Activated CD4-positive, alpha-beta T cell treated with anti-CD3 and anti-CD28 coated beads, Interleukin-2, Interleukin-4, amounts not matched to agents 100 ng/mL and 50 ng/mL, durations not matched to agents 16 hours and 8 hours (primary cell): ENCODE data around the gene SLC22A1.
"Not testable (repeated sequence)": the region's sequence is repeated elsewhere in the genome, so short reads cannot be mapped to it uniquely, and the experiment has no call there.

Experiments used
- DNase-seq: peaks from one replicate; pipeline ENCODE4 v3.0.0-alpha.2; 2020; ENCODE audit warnings: low spot score

The SLC22A1 gene

DNA sequence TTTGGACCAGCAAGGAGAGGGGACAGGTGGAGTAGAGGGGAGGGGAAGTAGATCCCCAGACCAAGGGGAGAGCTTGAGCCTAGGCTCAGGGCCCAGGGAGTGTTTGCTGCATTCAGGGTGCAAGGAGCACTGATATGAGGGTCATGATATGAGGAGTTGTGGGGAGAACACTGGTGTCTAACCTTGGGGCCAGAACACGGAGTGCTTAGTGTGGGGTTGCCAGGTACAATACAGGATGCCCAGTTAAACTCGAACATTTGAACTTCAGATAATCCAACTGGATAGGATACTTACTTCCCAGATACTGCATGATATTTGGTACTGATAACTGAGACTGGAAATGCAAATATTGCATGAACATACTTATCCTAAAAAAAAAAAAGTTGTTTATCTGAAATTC lies 2.4 kb downstream of the SLC22A1 start:
- DNase-seq, result no peak

DNA sequence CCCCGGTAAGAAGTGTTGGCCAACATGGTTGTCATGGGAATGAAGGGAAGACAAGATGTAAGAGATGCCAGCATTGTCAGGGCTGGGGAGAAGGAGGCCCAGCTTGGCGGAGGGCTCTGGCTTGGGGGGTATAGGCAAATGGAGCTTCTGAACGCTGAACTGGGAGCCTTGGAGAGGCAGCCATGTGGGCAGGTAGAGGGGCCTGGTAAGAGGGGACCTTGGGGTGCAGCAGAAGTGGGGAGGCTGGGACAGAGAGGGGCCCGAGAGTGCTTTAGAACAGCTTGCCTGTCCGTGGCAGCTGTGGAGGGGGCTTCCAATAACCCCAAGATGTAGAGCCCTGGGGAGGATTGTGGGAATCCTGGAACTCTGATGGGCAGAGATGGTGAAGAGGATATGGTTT lies 3.0 kb downstream of the SLC22A1 start:
- no peak for DNase-seq

DNA sequence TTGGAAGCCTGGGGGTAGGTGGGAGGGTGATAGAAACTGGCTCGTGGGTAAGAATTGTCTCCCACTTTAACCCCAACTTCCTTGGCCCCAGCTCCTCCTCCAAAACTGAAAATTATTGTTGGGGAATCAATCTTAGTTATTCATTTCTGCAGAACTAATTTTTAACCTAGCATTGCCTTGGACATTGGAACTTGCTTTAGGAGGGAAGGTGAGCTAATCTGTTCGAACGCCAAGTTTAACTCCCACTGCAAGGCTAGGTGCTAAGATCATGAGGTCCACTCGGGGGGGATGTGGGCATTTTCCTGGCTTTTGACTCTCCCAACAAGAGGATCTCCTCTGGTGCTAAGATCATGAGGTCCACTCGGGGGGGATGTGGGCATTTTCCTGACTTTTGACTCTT lies 3.5 kb downstream of the SLC22A1 start:
- DNase-seq, result not testable (repeated sequence)

DNA sequence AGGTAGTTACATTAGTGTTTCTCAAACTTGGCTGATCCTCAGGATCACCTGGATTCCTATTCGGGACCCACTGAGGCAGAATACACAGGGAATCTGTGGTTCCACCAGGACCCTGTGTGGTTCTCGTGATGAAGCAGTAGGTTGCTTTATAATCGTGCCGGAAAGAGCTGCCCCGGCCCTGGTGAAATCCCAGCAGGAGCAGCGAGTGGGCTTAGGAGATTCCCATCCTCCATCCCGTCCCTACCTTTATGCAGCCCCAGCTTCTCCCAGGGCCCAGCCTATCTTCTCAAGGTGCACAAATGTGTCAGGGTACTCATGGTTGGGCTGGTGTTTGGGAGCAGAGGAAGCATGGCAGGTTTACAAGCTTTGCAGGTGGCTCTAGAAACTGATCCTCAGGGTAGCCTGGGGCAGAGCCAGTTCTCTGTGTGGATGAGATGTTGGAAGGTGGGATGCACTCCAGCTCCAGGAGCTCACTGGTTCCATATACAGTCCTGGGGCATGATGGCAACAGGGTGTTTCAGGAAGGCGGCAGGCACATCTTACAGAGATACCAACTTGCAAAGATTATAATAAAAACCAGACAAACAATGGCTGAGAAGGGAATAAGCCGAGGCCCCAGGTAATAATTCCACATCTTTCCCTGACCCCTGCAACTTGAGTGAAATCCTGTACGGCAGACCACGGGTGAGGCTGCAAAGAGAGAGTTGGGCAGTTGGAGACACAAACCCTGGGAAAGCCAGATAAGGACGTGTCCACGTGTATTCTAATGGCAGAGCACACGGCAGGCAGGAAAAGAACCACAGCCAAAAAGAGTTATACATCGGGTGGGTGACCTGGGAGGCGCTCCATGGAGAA lies 5.9 kb downstream of the SLC22A1 start:
- no peak for DNase-seq

DNA sequence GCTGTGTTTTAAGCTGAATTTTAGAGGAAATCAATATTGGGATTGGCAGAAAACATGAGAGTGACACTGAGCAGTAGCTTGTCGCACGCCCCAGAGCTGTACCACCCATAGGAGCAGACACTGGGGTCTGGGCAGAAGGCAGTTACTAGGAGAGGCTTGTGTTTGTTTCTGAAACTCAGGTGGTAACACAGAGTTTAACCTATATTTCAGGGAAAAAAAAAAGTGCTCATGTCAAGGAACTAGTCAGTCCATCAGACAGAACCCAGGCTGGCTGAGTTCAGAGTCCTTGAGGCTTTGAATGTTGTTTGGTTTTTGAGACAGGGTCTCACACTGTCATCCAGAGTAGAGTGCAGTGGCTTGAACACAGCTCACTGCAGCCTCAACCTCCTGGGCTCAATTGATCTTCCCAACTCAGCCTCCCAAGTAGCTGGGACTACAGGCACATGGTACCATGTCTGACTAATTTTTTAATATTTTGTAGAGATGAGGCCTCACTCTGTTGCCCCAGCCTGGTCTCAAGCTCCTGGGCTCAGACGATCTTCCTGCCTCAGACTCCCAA lies 6.6 kb downstream of the SLC22A1 start:
- no peak for DNase-seq

DNA sequence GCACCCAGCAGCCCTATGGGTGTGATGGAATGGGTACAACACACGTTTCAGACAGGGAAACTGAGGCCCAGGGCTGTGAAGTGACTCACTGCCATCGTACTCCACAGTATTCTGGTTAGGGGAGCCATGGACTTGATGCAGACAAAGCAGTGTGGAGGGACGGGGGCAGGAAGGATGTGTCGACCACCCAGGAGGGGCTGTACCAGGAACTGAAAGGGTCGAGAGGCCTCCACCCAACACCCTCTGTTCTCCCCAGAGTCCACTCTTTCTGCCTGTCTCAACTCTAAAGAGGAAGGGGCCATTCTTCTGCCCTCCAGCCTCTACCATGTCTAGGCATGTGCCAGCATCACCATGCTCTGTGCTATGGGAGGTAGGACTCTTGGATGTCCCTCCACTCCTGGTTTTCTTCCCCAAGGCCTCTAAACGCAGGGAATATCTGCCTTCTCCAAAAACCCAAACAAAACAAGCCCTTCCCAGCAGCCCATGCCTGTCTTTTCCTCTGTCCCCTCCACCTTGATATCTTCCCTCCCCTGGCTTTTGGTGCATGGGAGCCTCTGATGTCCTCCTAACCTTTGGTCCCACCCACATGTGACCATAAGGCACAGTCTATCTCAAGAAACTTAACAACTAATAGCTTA lies 7.4 kb downstream of the SLC22A1 start:
- no peak for DNase-seq

DNA sequence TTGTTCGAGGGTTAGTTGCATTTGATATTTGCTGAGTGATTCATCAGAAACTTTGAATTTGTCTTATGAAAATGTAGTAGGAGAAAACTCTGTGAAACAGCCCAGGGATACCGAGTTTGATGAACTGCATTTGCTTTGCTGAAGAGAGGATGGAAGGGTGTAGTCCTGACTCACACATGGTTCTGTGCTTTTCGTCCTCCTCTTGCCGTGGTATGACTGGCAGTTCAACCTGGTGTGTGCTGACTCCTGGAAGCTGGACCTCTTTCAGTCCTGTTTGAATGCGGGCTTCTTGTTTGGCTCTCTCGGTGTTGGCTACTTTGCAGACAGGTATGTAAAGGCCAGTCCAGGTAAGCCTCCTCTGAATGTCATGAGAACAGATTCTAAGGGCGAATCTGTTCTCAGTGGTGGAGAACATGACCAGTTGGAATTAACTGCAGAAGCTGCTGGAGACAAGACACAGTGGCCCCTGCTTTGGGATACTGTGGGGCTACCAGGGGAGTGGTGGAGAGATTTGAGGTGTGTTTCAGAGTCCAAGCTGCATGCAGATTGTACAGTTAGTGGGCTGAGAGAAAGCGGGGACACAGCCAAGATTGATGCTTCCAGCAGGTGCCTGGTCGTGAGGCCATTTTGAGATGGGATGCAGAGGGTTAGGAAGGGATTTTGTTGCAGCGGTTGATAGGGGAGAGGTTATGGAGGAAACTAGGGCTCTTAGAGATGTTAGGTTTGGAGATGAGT lies 8.4 kb downstream of the SLC22A1 start:
- no peak for DNase-seq

DNA sequence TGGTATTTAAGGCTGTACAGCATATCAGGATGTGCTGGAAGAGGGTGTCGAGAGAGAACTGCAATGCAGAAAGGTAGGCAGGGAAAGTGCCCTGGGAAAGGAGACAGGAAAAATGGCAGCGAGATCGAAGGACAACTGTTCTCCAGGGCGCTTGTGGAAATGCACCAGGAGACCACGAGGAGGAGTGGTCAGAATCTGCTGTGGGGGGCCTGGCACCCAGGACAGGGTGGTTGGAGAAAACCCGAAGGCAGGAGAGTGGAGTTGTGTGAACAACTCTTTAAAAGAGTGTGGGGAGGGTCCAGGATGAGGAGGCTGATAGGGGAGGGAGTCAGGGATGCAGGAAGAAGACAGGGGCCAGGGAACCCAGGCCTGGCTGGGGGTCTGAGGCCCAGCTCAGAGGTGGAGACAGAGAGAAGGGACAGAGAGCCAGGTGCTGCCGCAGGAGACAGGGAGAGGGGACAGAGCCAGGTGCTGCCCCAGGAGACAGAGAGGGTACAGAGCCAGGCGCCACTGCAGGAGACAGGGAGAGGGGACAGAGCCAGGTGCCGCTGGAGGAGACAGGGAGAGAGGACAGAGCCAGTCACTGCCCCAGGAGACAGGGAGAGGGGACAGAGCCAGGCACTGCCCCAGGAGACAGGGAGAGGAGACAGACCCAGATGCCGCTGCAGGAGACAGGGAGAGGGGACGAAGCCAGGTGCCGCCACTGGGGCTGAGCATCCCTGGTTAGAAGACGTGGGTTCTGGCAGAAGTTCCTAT lies 9.3 kb downstream of the SLC22A1 start:
- no peak for DNase-seq

DNA sequence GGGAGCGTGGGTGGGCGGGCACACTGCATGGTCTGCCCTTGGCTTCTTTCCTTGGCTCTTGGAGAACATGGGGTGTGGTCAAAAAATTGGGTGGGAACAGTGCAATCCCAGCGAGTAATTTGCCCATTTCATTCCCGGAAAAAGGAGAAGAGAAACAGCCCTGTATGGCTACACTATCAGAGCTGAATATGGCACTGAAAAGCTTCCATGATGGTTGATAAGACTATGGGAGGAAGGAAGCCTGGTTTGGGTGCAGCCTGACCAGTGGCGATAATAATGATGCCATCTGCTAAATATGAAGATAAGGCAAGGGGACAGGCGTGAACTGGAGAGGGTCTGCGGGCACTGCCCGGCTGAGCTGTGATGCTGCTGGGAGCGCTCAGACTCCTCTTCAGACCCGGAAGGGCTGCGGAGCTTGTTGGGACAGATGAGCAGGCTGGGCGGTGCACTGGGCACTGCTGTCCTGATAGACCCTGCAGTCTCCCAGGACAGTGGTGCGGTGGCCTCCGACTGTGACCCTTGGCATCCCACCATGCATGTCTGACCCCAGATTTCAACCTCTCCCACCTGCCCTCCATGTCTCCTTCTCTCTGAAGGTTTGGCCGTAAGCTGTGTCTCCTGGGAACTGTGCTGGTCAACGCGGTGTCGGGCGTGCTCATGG lies 10.2 kb downstream of the SLC22A1 start:
- no peak for DNase-seq

DNA sequence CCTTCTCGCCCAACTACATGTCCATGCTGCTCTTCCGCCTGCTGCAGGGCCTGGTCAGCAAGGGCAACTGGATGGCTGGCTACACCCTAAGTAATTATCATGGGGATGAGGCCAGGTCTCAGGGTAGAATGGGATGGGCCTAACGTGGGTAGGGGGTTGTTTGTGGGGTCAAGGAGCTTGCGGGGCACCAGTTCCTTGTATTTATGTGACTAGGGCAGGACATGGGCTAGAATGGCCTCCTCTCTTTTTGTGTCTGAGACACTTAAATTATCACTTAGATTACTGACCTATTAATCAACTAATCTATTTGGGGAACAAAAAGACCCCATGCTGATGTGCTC lies 10.7 kb downstream of the SLC22A1 start:
- DNase-seq, result no peak

DNA sequence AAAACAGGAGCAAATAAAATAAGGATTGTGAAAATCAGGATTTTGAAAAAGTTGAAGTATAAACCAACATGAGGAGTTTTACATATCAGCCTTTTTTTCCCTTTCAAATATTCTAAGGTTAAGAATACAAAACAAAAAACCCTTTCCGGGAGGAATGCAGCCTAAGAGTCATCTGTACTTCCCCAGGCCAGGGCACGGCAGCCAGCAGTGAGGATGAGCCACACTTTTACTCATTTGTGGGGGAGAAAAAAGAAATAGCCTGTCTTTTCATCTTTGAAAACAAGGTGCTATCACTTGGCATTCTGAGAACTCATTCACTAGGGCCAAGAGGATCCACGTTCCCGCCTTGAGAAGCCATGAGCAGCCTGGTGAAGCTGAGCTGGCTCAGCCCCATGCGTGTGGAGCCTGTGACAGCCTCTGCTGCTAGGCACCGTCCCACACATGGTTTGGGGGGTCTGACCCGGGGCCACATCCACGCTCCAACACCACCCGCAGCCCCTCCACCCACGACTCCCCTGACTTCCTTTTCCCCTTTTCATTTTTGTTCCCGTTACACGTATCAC lies 11.2 kb downstream of the SLC22A1 start:
- DNase-seq, result no peak

DNA sequence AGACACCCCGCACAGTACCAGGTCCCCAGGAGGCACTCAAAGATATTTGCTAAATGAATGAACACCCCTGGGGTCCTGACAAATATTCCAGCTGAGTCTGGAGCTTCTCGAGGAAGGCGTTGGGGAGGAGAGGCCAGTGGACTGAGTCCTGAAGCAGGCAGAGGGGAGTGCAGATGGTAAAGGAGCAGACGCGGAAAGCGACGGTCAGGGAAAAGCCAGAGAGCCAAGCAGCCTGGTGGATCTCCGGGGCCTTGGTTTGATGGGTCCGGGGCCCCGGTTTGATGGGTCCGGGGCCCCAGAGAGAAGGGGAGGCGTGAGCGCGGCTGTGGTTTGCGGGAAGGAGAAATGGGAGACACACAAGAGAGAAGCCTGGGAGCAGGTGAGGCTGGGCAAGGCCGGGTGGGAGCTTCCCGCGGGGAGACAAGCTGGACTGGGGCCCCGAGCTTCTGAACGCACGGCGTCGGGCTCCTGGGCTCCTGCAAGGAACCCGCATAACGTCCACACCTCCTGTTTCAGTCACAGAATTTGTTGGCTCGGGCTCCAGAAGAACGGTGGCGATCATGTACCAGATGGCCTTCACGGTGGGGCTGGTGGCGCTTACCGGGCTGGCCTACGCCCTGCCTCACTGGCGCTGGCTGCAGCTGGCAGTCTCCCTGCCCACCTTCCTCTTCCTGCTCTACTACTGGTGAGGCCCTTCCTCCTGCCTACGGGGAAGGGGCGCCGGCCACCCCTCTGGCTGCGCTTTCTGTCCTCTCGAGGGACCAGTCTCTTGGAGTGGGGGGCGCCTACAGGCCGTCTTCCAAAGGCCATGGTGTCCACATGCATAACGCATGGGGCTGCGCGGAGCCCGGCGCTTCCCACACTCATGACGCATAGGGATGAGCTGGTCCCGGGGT lies 12.1 kb downstream of the SLC22A1 start:
- no peak for DNase-seq

DNA sequence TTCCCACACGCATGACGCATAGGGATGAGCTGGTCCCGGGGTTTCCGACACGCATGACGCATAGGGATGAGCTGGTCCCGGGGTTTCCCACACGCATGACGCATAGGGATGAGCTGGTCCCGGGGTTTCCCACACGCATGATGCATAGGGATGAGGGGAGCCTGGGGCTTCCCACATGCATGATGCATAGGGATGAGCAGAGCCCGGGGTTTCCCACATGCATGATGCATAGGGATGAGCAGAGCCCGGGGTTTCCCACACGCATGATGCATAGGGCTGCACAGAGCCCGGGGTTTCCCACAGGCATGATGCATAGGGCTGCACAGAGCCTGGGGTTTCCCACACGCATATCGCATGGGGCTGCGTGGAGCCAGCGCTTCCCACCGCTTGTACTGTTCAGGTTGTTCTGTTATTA lies 12.7 kb downstream of the SLC22A1 start:
- DNase-seq, result not testable (repeated sequence)

DNA sequence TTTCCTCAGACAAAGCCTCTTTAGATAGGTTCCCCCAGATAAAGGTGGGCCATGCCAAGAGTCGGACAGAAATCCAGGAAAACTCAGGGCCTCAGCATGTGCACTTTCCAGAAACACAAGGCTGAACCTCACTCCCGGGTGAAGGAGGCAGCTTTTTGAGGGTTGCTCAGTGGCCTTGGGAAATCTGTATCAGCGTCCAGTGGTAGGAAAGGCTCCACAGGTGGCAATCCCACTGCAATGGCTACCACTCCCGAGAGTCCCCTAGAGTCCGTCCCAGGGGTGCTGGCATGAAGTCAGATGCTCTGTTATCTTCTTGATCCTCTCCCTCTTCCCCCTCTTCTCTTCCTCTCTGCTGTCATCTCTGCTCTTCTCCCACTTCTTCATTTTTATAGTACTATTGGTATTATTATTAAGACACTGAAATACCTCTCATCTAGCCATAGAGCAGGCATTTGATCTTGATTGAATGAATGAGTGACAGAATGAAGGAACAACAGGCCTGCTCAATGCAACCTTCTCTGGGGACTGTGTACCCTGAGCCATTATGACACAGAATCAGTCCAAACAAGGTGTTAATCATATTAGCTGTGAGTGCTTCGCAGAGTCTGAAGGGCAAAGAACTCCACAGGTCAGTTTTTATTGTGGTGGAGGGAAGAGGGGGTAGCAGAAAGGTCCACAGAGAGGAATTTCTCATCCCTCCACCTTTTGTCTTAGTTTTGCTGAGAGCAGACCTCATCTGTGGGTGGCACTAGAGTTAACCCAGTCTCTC lies 13.3 kb downstream of the SLC22A1 start:
- no peak for DNase-seq

DNA sequence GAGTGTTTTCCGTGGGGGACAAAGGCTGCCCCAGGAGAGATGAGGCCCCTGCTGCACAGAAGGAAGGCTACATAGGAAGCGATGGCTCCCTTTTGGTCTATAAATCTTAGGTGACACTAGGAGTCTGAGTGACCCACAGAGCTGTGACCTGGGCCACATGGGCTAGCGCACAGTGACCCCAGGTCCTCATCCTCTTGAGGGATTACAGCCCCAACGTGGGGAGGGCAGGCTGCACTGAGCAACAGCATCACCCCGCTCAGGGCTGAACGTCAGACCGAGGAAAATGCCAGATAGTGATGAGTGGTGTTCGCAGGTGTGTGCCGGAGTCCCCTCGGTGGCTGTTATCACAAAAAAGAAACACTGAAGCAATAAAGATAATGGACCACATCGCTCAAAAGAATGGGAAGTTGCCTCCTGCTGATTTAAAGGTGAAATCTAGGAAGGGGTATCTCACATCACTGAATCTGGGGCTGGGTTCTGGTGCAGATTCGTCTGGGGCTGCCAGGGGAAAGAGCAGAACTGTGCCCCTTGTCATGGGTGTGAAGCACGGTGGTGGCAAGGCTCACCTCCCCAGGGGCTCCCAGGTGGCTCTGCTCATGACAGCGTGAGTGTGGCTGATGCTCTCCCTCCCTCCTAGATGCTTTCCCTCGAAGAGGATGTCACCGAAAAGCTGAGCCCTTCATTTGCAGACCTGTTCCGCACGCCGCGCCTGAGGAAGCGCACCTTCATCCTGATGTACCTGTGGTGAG lies 14.5 kb downstream of the SLC22A1 start:
- DNase-seq, result no peak

DNA sequence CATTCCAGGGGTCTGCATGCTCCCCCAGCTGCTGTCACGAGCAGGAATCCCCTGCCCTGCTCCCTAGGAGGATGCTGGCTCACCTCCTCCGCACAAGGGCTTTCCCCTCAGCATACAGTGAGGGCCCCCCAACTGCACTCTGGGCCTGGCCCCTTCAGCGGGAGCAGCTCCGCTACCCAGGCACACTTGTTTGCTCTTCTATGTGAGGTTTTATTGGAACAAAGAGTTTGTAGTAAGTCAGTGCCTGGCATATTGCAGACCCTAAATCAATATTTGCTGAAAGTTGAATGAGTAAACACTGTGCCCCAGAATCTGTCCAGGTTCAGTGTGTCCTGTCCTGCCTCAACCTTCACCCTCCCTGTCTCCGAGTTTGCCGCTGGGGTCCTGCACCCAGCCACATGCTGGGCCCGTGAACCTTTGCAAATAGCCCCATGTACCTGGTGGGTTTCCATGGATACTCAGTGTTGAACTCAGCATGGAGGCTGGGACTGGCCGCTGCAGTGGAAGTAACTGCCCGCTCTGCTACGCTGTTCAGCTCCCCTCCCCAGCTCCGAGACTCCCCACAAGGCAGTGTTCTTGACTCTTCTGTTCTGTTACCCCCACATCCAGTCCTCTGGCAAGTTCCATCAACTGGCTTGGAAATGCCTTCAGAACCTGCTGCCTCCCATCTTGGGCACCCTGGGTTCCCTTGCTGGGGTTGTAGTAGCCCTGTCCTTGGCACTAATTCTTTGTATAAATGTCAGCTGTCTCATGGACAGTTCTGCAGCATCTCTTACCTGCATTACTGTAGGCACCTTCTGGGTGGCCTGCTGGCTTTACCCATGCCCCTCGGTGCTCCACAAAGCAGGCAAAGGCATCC lies 15.7 kb downstream of the SLC22A1 start:
- DNase-seq, result no peak

DNA sequence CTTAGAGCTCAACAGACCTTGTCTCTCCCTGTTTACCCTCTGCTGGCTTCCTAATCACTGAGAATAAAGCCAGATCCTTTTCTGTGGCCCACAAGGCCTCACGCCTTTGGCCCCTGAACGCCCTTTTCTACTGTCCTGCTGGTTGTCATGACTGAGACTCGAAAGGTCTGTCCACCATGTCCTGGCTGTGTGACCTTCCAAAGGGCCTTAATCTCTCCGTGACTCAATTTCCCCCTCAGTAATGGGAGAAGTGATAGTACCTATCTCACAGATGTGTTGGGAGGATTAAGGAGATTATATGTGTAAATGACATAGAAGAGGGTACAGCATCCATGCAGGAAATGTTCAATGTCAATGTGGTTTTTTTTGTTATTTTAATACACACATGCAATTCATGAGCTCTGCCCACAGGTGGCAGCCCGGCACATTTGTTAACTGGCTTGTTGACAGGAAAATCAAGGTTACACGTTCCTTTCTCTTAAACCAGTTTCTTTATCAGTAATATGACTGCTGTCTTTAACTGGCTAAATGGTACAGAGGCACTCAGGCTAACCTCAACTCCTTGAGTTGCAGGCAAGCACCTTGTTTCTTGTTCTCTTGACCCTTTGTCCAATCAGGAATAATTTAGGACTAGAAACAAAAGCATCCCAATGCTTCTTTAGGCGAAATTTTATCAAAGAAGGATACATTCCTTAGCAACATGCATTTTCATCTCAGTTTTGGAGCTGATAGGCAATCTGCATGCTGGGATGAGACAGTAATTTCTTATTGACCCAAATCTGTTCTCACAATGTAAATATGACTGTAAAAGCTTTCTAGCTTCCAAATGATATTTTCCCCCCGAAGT lies 16.6 kb downstream of the SLC22A1 start:
- DNase-seq, result peak; percentile 64
